Suppressor macrophage treated with lipopolysaccharide for 1 hour (primary cell): ENCODE data around the gene SLC39A11.
"Not testable (repeated sequence)": the region's sequence is repeated elsewhere in the genome, so short reads cannot be mapped to it uniquely, and the experiment has no call there.

Source experiments
- DNase-seq, 3 donors: peaks; one replicate each; pipeline ENCODE4 v3.0.0-alpha.2; 2020 to 2022

The SLC39A11 gene

DNA sequence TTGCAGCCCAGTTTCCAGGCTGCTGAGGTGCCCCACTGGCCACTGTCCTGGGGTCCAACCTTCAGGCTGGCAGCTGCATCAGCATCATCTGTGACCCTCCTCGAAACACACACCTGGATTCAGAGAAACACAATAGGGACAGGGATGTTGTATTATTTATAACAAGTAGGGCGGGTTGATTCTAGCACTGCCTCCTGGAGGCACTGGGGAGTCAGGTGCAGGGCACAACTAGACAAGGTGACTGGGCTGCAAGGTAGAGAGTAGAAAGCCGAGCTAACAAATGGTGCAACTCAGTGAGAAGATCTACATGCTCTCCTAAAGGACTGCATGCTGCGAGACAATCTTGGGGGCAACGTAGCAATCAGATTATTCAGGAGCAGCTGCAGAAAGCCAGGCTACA is 317.3 kb downstream of the SLC39A11 start:
- DNase-seq = no peak

DNA sequence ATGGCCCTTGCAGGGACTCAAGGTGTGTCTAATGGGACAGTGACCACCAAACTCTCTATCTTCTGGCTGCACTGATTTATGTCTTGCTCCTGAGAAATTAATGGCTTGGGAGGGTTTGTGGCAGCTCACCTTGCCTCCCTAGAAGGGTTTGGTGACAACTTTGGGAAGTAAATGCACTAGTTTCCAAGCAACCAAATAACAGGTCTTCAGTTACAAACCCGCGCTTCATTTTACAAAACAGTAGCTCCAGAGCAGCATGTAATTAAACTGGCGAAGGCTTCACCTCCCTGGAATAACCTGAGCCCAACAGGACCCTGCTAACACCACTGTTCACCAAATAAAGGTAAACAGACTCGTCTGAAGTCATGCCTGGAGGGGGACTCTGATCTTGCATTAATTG is 318.3 kb downstream of the SLC39A11 start:
- DNase-seq = no peak

DNA sequence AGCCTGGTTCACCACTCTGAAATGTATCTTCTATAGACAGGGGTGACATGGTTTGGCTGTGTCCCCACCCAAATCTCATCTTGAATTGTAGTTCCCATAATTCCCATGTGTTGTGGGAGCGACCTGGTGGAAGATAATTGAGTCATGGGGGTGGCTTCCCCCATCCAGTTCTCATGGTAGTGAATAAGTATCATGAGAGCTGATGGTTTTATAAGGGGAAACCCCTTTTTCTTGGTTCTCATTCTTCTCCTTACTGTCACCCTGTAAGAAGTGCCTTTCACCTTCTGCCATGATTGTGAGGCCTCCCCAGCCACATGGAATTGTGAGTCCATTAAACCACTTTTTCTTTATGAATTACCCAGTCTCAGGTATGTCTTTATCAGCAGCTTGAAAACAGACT is 319.3 kb downstream of the SLC39A11 start:
- peak; percentile 7 to 32 (median 25) for DNase-seq

DNA sequence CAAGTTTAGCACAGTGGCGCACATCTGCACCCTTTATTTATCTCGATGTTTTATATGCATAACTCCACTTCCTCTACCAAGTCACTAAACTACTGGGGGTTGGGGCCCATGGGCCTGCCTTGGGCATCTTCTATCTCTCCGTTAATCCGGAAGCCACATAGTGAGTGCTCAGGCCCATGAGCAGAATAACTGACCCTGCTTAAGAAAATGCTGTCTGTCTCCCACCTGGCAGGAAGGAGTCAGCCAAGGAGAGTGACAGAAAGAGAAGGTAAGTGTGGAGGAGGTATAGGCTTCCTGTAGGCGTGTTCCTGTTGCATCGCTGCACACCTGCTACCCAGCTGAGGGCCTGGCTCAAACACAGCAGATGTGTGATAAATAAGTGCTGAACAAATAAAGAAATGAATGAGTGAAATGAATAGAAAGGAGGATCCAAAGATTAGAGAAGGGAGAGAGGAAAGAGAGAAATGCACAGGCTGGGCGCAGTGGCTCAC is 320.1 kb downstream of the SLC39A11 start:
- DNase-seq = no peak

- DNase-seq = no peak
Measured at GRCh38 chr17:72771734-72772133, 320.8 kb downstream of the SLC39A11 start.

- no peak for DNase-seq
Measured at GRCh38 chr17:72766761-72767356, 325.6 kb downstream of the SLC39A11 start.

- no peak for DNase-seq
Measured at GRCh38 chr17:72765368-72766153, 326.9 kb downstream of the SLC39A11 start.

DNA sequence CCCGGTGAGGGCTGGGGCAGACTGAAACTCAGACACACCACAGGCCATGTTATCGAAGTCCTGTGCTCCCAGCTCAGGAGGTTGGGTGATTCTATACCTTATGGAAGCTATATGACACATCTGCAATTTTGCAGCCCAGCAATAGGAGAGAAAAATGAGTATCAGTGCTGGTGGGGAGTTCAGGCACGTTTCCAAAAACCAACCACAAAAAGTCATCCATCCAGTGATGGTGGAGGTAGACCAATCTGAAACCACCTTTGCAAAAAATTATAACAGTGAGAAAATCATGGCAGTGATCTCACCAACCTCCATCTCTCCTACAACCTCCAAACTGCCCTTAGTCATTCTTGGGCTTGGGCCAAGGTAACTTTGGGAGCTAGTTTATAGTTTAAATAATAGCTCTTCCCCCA is 327.9 kb downstream of the SLC39A11 start:
- no peak for DNase-seq

GRCh38 chr17:72763981-72764380 is 328.5 kb downstream of the SLC39A11 start:
- DNase-seq = no peak

DNA sequence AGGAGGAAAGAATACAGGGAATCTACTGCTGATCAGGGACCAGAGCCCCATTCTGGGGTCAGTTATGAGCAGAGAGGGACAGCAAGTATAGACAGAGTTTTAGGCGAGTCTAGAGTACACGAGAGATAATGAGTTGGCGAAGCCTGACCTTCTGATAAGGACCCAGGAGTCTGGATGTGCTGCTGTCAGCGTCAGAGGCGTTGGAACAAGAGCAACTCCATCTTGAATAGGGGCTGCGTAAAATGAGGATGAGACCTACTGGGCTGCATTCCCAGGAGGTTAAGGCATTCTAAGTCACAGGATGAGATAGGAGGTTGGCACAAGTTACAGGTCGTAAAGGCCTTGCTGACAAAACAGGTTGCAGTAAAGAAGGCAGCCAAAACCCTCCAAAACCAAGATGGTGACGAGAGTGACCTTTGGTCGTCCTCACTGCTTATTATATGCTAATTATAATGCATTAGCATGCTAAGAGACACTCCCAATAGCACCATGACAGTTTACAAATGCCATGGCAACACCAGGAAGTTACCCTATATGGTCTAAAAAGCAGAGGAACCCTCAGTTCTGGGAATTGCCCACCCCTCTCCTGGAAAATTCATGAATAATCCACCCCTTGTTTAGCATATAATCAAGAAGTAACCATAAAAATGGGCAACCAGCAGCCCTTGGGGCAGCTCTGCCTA is 330.5 kb downstream of the SLC39A11 start:
- not testable (repeated sequence) for DNase-seq

DNA sequence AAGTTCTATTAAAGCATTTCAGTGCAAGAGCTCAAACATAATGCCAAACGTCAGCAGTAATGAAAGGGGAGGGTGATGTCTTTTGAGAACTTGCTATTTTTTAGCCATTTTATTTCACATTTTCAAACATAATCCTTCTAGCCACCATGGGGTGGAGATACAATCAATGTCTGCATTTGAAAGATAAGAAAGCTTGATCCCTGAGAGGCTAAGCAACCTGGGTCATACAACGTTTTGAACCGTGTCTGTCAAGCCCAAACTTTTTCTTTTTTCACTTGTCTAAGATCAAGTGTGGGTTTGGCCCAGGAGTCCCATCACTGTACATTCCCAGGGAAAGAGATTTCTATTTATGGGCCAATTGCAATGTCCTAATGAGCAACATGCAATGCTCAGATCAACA is 331.1 kb downstream of the SLC39A11 start:
- no peak for DNase-seq

GRCh38 chr17:72760368-72760767 is 332.1 kb downstream of the SLC39A11 start:
- no peak for DNase-seq

GRCh38 chr17:72759301-72759700 is 333.2 kb downstream of the SLC39A11 start:
- DNase-seq = no peak

DNA sequence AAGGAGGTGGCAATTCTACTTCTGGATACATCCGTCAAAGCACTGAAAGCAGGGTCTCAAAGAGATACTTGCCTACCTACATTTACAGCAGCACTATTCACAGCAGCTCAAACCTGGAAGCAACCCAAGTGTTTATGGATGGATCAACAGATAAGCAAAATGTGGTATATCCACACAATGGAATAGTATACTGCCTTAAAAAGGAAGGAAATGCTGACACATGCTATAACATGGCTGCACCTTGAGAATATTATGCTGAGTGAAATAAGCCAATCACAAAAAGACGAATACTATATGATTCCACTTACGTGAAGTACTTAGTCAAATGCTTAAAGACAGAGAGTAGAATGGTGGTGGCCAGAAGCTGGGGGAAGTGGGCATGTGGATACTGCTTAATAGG is 336.2 kb downstream of the SLC39A11 start:
- DNase-seq = no peak

DNA sequence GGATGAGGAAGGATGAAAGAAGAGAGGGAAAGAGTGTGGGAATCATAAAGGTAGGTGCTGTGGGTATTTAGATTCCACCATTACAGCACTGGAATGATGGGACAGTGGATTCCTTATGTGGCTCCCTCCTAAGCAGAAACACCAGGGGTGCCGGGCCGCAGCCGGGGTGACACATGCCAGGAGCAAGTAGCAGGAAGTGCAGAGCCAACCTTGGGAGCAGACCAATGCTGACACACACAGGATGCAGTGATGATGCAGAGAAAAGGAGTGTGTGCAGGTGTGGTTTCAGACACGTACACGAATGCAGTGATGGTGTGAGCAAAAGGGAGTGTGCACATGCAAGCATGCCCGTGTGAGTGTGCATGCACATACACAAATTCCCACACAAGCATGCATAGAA is 338.0 kb downstream of the SLC39A11 start:
- DNase-seq = no peak

DNA sequence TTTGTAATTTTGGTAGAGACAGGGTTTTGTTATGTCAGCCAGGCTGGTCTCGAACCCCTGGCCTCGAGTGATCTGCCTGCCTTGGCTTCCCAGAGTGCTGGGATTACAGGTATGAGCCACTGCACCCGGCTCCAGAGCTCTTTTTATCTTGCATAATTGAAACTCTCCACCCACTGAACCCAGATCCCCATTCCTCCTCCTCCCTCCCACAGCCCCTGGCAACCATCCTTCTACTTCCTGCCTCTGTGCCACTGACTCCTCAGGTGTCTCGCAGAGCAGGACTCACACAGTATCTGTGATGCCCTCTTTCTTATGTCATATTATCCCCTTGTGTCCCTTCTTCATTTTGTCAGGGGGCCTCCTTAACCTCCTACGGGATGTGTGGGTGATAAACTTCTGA is 340.7 kb downstream of the SLC39A11 start:
- peak in 1 of 3 donors; percentile 5 for DNase-seq

DNA sequence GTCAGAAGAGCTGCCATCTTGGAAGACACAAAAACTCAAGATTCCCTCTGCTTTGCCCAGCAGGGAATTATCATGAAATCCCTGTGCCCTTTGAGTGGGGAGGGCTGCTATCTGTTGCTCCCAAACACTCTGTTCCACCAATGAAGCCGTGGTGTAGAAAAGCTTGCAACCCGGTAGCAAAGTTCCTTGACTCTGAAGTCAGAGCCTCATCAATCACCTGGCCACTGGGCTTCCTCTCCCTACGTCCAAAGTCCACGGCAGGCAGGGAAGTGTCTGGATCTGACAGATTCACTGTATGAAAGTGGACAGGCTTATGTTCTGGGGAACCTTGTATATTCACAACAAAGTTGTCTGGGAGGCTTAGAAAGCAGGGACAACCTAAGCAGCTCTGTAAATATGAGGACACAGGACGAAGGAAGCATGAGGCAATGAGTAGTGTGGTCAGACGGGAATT is 343.3 kb downstream of the SLC39A11 start:
- DNase-seq = no peak

DNA sequence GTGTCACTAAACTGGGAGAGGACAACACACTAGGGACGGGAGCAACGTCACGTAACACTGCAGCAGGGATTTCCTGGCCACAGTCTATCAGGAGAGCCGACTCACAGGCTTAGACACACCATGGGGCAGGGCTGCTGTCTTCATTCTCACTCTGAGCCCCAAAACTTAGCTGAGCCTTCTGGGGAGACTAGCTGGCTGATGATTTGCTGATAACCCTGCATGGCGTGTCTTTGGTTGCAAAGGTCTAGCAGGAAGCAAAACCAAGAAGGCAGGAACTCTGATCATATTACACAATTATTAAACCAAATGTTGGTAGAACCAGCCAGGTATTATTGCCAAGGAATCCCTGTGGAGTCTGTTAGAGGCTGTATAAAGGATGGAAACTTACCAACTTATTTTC is 345.0 kb downstream of the SLC39A11 start:
- DNase-seq = no peak

DNA sequence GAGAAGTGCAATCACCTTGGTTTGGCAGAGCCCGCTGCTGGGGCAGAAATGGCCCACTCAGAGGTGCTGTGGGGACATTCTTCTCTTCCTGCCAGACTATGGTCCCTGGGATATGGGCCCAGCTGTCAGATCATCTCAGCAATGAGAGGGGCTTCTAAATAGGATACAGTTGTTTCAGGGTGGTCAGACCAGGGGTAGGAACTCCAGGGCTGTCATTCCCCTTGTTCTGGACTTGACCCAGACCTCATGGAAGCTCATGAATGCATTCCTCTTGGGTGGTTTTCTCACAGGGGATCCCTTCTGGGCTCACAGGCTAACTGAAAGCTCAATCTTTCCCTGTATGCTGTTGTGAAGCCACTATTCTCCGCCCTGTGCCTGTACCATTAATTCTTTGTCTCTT is 347.2 kb downstream of the SLC39A11 start:
- no peak for DNase-seq

DNA sequence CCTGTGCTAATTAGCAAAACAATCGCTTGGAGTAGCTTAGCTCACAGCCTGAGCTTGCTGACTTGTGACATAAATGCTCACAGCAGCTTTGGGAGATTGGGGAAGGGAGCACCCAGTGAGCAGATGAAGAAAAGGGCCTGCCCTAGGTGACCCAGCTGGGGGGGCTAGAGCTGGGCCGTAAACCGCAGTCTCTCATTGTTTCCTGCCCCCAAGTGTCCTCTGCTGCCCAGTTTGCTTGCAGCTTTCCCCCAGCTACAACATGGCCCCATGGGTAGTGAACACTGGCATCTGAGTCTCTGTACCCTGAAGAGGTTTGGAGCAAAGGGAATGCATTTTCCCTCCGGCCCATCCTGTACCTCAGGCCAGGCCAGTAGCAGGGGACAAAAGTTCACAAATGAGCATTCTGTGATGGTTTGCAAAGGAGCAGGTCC is 349.4 kb downstream of the SLC39A11 start:
- DNase-seq = no peak

GRCh38 chr17:72737151-72737690 is 355.3 kb downstream of the SLC39A11 start:
- no peak for DNase-seq

GRCh38 chr17:72735592-72735991 is 356.9 kb downstream of the SLC39A11 start:
- no peak for DNase-seq

GRCh38 chr17:72735048-72735447 is 357.4 kb downstream of the SLC39A11 start:
- DNase-seq = no peak
